K562 (cell line): ENCODE results near the gene PODN. TPM values are rescaled to one million over a fixed set of nuclear protein-coding genes. Genes with fewer than 3 reads are reported as not detected.

Experiments used
- ATAC-seq: fragments of 200-7000 bp; cut with Tn5 transposase; 3 replicates; pipeline ENCODE4 v1.9.1; 2020; ENCODE audit warnings: moderate library complexity
- BruUV-seq: library from RNA; stranded (reverse); fragments of 400-500 nt; replicated peaks from 2 replicates; lab custom pipeline; 2021; lab: Mats Ljungman, UMichigan
- CTCF ChIA-PET: fragments of 300-600 bp; formaldehyde crosslinking; extraction: SDS; loops from one replicate; lab custom pipeline; 2021; ENCODE audit warnings: low intra/inter-chr PET ratio; lab: Yijun Ruan, JAX
- POLR2A ChIA-PET: fragments of 300-600, 350-650 bp; sonication (Branson Sonifier 250); formaldehyde crosslinking; extraction: SDS; loops from one replicate; lab custom pipeline; 2021; ENCODE audit warnings: antibody characterized with exemption, inconsistent platforms; lab: Yijun Ruan, JAX
- DNase-seq, 4 experiments: peaks; one replicate each; pipeline versions ENCODE4 v3.0.0 to v3.0.0-alpha.2; 2011 to 2018; ENCODE audit warnings: low spot score in 3 of 4, mixed read lengths in 3 of 4; ENCODE audit errors: extremely low read depth in 1 of 4
- FAIRE-seq: peaks from 2 replicates; lab custom pipeline; 2011; peaks lifted over from hg19 to GRCh38; lab: Jason Lieb, UNC
- H2AFZ ChIP-seq: 2 replicates; pipeline ENCODE4 v1.6.0; 2011; ENCODE audit warnings: low read depth, low read length, control low read depth, inconsistent platforms
- H3K27ac ChIP-seq: fragments of 200-600 bp; 3 replicates; pipeline ENCODE4 v1.8.0; 2011; ENCODE audit warnings: low read depth, mild to moderate bottlenecking, control low read depth, inconsistent platforms, low read length, moderate library complexity, mixed read lengths; ENCODE audit errors: extremely low read depth
- H3K27me3 ChIP-seq, 2 experiments: fragments of 300-600 bp in 1 of 2; 2 replicates in 1 of 2; 3 replicates in 1 of 2; pipeline versions ENCODE4 v1.6.0 to v1.8.0; 2011; ENCODE audit warnings: inconsistent platforms in 2 of 2, low read length in 2 of 2, mild to moderate bottlenecking in 1 of 2, mixed read lengths in 1 of 2, moderate library complexity in 1 of 2; ENCODE audit not compliant: control insufficient read depth in 2 of 2, insufficient read depth in 2 of 2
- H3K36me3 ChIP-seq: fragments of 300-600 bp; 3 replicates; pipeline ENCODE4 v1.8.0; 2011; ENCODE audit warnings: mild to moderate bottlenecking, low read length, inconsistent platforms; ENCODE audit not compliant: control insufficient read depth, insufficient read depth
- H3K4me1 ChIP-seq, 2 experiments: fragments of 200-600 bp in 1 of 2; replicated peaks in 1 of 2; 2 replicates in 1 of 2; 3 replicates in 1 of 2; pipeline versions ENCODE4 v1.5.1 to v1.8.0; 2011; ENCODE audit warnings: inconsistent platforms in 2 of 2, low read length in 2 of 2, mild to moderate bottlenecking in 1 of 2, mixed read lengths in 1 of 2, moderate library complexity in 1 of 2; ENCODE audit not compliant: control insufficient read depth in 2 of 2, insufficient read depth in 2 of 2
- H3K4me2 ChIP-seq: 2 replicates; pipeline ENCODE4 v1.6.1; 2011; ENCODE audit warnings: low read length, control low read depth, inconsistent platforms, mixed read lengths; ENCODE audit not compliant: insufficient read depth
- H3K4me3 ChIP-seq: fragments of 200-600 bp; sonication (generic), shearing (Covaris generic); 2 replicates; pipeline ENCODE4 v1.5.1; 2016; ENCODE audit warnings: control low read depth, inconsistent platforms
- H3K79me2 ChIP-seq: fragments of 200-600 bp; 3 replicates; pipeline ENCODE4 v1.8.0; 2011; ENCODE audit warnings: low read length, inconsistent platforms; ENCODE audit not compliant: control insufficient read depth, insufficient read depth
- H3K9ac ChIP-seq, 2 experiments: 2 replicates each; pipeline versions ENCODE4 v1.6.0 to v1.6.1; 2011; ENCODE audit warnings: low read depth in 2 of 2, low read length in 2 of 2, control low read depth in 1 of 2, inconsistent platforms in 1 of 2, mild to moderate bottlenecking in 1 of 2, mixed read lengths in 1 of 2; ENCODE audit not compliant: insufficient read depth in 1 of 2
- H3K9me1 ChIP-seq: one replicate; pipeline ENCODE4 v1.6.0; 2011; ENCODE audit warnings: inconsistent platforms, mild to moderate bottlenecking, low read length, moderate library complexity; ENCODE audit not compliant: control insufficient read depth, insufficient read depth
- H3K9me3 ChIP-seq: replicated peaks from 2 replicates; pipeline ENCODE4 v1.5.1; 2011; ENCODE audit warnings: low read depth, low read length, inconsistent platforms; ENCODE audit not compliant: control insufficient read depth, insufficient read depth
- H4K20me1 ChIP-seq: replicated peaks from 2 replicates; pipeline ENCODE4 v1.6.1; 2011; ENCODE audit warnings: low read length, inconsistent platforms, mixed read lengths; ENCODE audit not compliant: control insufficient read depth, insufficient read depth
- CBX3 ChIP-seq, 2 experiments: IDR thresholded peaks; 1 replicate in 1 of 2; 2 replicates in 1 of 2; pipeline ENCODE4 v1.6.1; 2012; ENCODE audit warnings: inconsistent platforms in 2 of 2, low read length in 2 of 2, borderline replicate concordance in 1 of 2, control low read depth in 1 of 2
- CREM ChIP-seq: IDR thresholded peaks from 2 replicates; pipeline ENCODE4 v1.6.1; 2014; ENCODE audit warnings: antibody characterized with exemption, low read depth
- FOXM1 ChIP-seq, 2 experiments: fragments of 450-650 bp in 1 of 2; sonication (generic) in 1 of 2; formaldehyde crosslinking in 1 of 2; IDR thresholded peaks; 2 replicates each; pipeline versions ENCODE4 v1.6.1 to v1.9.0; 2017 to 2022; ENCODE audit warnings: low read depth in 2 of 2, mild to moderate bottlenecking in 2 of 2, missing genetic modification reagents in 1 of 2, moderate library complexity in 1 of 2
- GABPB1 ChIP-seq: sonication (generic); formaldehyde crosslinking; IDR thresholded peaks from 2 replicates; pipeline ENCODE4 v1.8.0; 2022; ENCODE audit warnings: mild to moderate bottlenecking, missing genetic modification reagents
- ILK ChIP-seq: fragments of 450-650 bp; IDR thresholded peaks from 2 replicates; pipeline ENCODE4 v1.6.1; 2016; ENCODE audit warnings: missing genetic modification characterization, low read depth, mild to moderate bottlenecking, missing compliant biosample characterization, moderate library complexity, borderline replicate concordance
- MECOM ChIP-seq: fragments of 250-450 bp; sonication (Bioruptor Pico); IDR thresholded peaks from 2 replicates; pipeline ENCODE4 v1.8.0; 2022; ENCODE audit warnings: inconsistent platforms
- MLX ChIP-seq, 2 experiments: fragments of 450-650 bp in 1 of 2; sonication (generic) in 1 of 2; formaldehyde crosslinking; conservative IDR thresholded peaks; 2 replicates each; pipeline versions ENCODE4 v1.4.0 to v1.8.1; 2020 to 2022; ENCODE audit warnings: mild to moderate bottlenecking in 1 of 2, missing genetic modification reagents in 1 of 2
- MTA1 ChIP-seq: fragments of 450-650 bp; IDR thresholded peaks from 2 replicates; pipeline ENCODE4 v1.6.1; 2017; ENCODE audit warnings: borderline replicate concordance
- SNRNP70 ChIP-seq: fragments of 200-400 bp; formaldehyde crosslinking; optimal IDR thresholded peaks from 2 replicates; pipeline ENCODE3; 2017; ENCODE audit warnings: low read depth, low read length
- SRSF1 ChIP-seq: fragments of 200-400 bp; formaldehyde crosslinking; IDR thresholded peaks from 2 replicates; pipeline ENCODE4 v1.6.1; 2017; ENCODE audit warnings: mild to moderate bottlenecking, low read depth, low read length, moderate library complexity
- THRA ChIP-seq: fragments of 450-650 bp; IDR thresholded peaks from 2 replicates; pipeline ENCODE4 v1.6.1; 2017; ENCODE audit warnings: mild to moderate bottlenecking, moderate library complexity
- ZNF436 ChIP-seq: fragments of 250-450, 450-650 bp; sonication (Bioruptor Pico); formaldehyde crosslinking; IDR thresholded peaks from 2 replicates; pipeline ENCODE4 v1.7.0; 2020; ENCODE audit warnings: mild to moderate bottlenecking
- WGBS: fragments of 100-300 bp; shearing (Covaris generic); methylation state at CpG from one replicate; pipeline ENCODE4 v1.1.6; 2016; ENCODE audit warnings: low coverage, mixed read lengths; ENCODE audit not compliant: insufficient coverage; ENCODE audit errors: missing lambda C conversion rate; 5-methylcytosine and 5-hydroxymethylcytosine counted together
- in situ Hi-C: fragments of 300-500 bp; cut with MboI; formaldehyde crosslinking; loops from 4 replicates; pipeline ENCODE4 v1.15.0; 2018; ENCODE audit warnings: inconsistent platforms, mixed read lengths
- intact Hi-C: fragments of 100-400 bp; cut with micrococcal nuclease; formaldehyde crosslinking; loops from 2 replicates; pipeline ENCODE4 v1.14.2; 2022
- polyA plus RNA-seq, 8 experiments: library from polyadenylated mRNA; depleted of rRNA in 4 of 8; stranded (reverse) in 5 of 8; unstranded in 3 of 8; fragments of >200 nt; fragmentation: Nextera tagmentation in 2 of 8; fragmentation: Illumina TruSeq in 1 of 8; extraction: Ambion mirVana in 2 of 8; extraction: Trizol in 1 of 8; gene quantifications; 2 replicates each; pipeline versions ENCODE4 v1.2.1 to v1.2.3, GENCODE V29; 2011 to 2014; ENCODE audit warnings: inconsistent platforms in 1 of 8, missing spikeins in 1 of 8
- total RNA-seq, 7 experiments: library from RNA; depleted of rRNA in 6 of 7; stranded (reverse); fragments of >200 nt in 6 of 7; fragmentation: Illumina TruSeq in 2 of 7; extraction: Trizol in 2 of 7; gene quantifications; 2 replicates each; pipeline versions ENCODE4 v1.2.1 to v1.2.3, GENCODE V29; 2011 to 2021; ENCODE audit warnings: low replicate concordance in 1 of 7

The PODN gene
- total and polyA plus RNA-seq, 9 of the 15 experiments (the other 6 are each of a cell fraction or from before 2014, with no cell fraction given) = not detected

- no peak for FAIRE-seq
- in situ Hi-C loops = no loop called here
- BruUV-seq = no TSS peak
These were observed 24.9 kb upstream of the PODN start for GRCh38 chr1:53037159-53037558.

GRCh38 chr1:53038566-53038965 is 23.4 kb upstream of the PODN start:
- intact Hi-C loops = no loop called here
- no peak overlapping the region for H3K9ac ChIP-seq
- H3K79me2 ChIP-seq = no peaks in the 10 kb centered on the region
- WGBS = 61% methylated on average over 3 of the region's 3 CpGs
- no peaks in the 10 kb centered on the region for H3K9me3 ChIP-seq
- H3K4me2 ChIP-seq = no peak overlapping the region
- H3K27ac ChIP-seq = no peak overlapping the region
- H3K36me3 ChIP-seq = peaks cover 19% of the 10 kb centered on the region; the same call in 2 of the 3 replicates
- no peaks in the 10 kb centered on the region for H3K9me1 ChIP-seq
- BruUV-seq = no TSS peak
- H3K4me1 ChIP-seq = peaks cover 0 to 3% of the 10 kb centered on the region in 2 experiments; a peak in 1 of 5 replicates
- no peak overlapping the region for H3K4me3 ChIP-seq
- in situ Hi-C loops = no loop called here
- CTCF ChIA-PET = no interaction called here
- no peak overlapping the region for H2AFZ ChIP-seq
- no peaks in the 10 kb centered on the region for H3K27me3 ChIP-seq
- POLR2A ChIA-PET = no interaction called here
- no peak for TF ChIP-seq CBX3 (IDR thresholded peaks at IDR 0.05; ENCODE audit: borderline replicate concordance in 1 of 2, low read length in 2 of 2)
- TF ChIP-seq ZNF436 (CRISPR knock-in tag) = no peak
- TF ChIP-seq CREM = no peak
- TF ChIP-seq GABPB1 (CRISPR knock-in tag) = no peak
- no peak for TF ChIP-seq THRA
- TF ChIP-seq MECOM (CRISPR knock-in tag) = no peak
- ATAC-seq (no peak), FAIRE-seq (no peak), DNase-seq (no peak)
- no peaks in the 10 kb centered on the region for H4K20me1 ChIP-seq

More at GRCh38 chr1:53037159-53037558, 24.9 kb upstream of the PODN start:
- 84% methylated on average over 4 of the region's 4 CpGs for WGBS
- Histone ChIP-seq H3K9me1 (no peaks in the 10 kb centered on the region), H3K27ac (no peak overlapping the region), H4K20me1 (no peaks in the 10 kb centered on the region), H3K27me3 (no peaks in the 10 kb centered on the region), H3K4me2 (no peak overlapping the region)
- intact Hi-C loops = no loop called here
- POLR2A ChIA-PET = interaction anchor here (0.7 kb wide), 1 partner anchor 987 kb away, joined by 3 read pairs; no protein-coding TSS in a partner anchor
- no peak for ATAC-seq
- no peak for TF ChIP-seq SNRNP70
- no peak for TF ChIP-seq ILK
- TF ChIP-seq MLX (CRISPR knock-in tag; conservative IDR thresholded peaks at IDR 0.05) = no peak
- no peak for TF ChIP-seq FOXM1 (IDR thresholded peaks at IDR 0.05; ENCODE audit: low read depth)
- TF ChIP-seq FOXM1 (CRISPR knock-in tag; IDR thresholded peaks at IDR 0.05; ENCODE audit: low read depth) = no peak
- TF ChIP-seq SRSF1 = no peak
- TF ChIP-seq MTA1 = no peak
- TF ChIP-seq, all 486 proteins: peak for 0
- H3K79me2 ChIP-seq = no peaks in the 10 kb centered on the region
- no peak overlapping the region for H3K9ac ChIP-seq
- DNase-seq = no peak
- peaks cover 0 to 3% of the 10 kb centered on the region in 2 experiments; a peak in 1 of 5 replicates for H3K4me1 ChIP-seq
- CTCF ChIA-PET = no interaction called here
- no peak overlapping the region for H3K4me3 ChIP-seq
- no peaks in the 10 kb centered on the region for H3K9me3 ChIP-seq
- peaks cover 24% of the 10 kb centered on the region for H3K36me3 ChIP-seq
- H2AFZ ChIP-seq = no peak overlapping the region
